ENCODE data around the gene PRDM16. TPM values are rescaled to one million over a fixed set of nuclear protein-coding genes. Genes with fewer than 3 reads are reported as not detected.

PRDM16 gene
- total RNA-seq, 1 donor: 6.5 TPM

GRCh38 chr1:3105167-3105863, 36.3 kb downstream of the PRDM16 start:
- no peaks in the 10 kb centered on the region for H3K9me3 ChIP-seq (ENCODE audit: low read depth, low read length)
- H3K36me3 ChIP-seq (ENCODE audit: insufficient read depth, low read length): no peaks in the 10 kb centered on the region
- H3K4me1 ChIP-seq (ENCODE audit: insufficient read depth, low read length): no peaks in the 10 kb centered on the region
- DNase-seq (ENCODE audit: insufficient read length, low spot score, missing footprints): peak; percentile 94
- H3K4me3 ChIP-seq (ENCODE audit: insufficient read depth, low read length): no peak overlapping the region
- H3K27me3 ChIP-seq (ENCODE audit: insufficient read depth, low read length): no peaks in the 10 kb centered on the region
- TF ChIP-seq CTCF (IDR thresholded peaks at IDR 0.05; ENCODE audit: extremely low read depth, low read depth, low read length): no peak
- H3K4me2 ChIP-seq (ENCODE audit: insufficient read depth, low read length): no peak overlapping the region
- no peaks in the 10 kb centered on the region for H3K79me2 ChIP-seq (ENCODE audit: insufficient read depth, low read length)
- no peak overlapping the region for H3K27ac ChIP-seq (ENCODE audit: low read depth, low read length)
- H2AFZ ChIP-seq (ENCODE audit: low read length): no peak overlapping the region
- peaks cover 8% of the 10 kb centered on the region for H4K20me1 ChIP-seq (ENCODE audit: insufficient read depth, low read length)

GRCh38 chr1:3106216-3106615, 37.2 kb downstream of the PRDM16 start:
- H3K4me2 ChIP-seq (ENCODE audit: insufficient read depth, low read length): no peak overlapping the region
- no peaks in the 10 kb centered on the region for H3K36me3 ChIP-seq (ENCODE audit: insufficient read depth, low read length)
- H4K20me1 ChIP-seq (ENCODE audit: insufficient read depth, low read length): peaks cover 8% of the 10 kb centered on the region
- H3K79me2 ChIP-seq (ENCODE audit: insufficient read depth, low read length): no peaks in the 10 kb centered on the region
- H3K4me3 ChIP-seq (ENCODE audit: insufficient read depth, low read length): no peak overlapping the region
- no peaks in the 10 kb centered on the region for H3K9me3 ChIP-seq (ENCODE audit: low read depth, low read length)
- H3K27ac ChIP-seq (ENCODE audit: low read depth, low read length): no peak overlapping the region
- no peak for DNase-seq (ENCODE audit: insufficient read length, low spot score, missing footprints)
- H3K27me3 ChIP-seq (ENCODE audit: insufficient read depth, low read length): no peaks in the 10 kb centered on the region
- no peak for TF ChIP-seq CTCF (IDR thresholded peaks at IDR 0.05; ENCODE audit: extremely low read depth, low read depth, low read length)
- H2AFZ ChIP-seq (ENCODE audit: low read length): no peak overlapping the region
- H3K4me1 ChIP-seq (ENCODE audit: insufficient read depth, low read length): no peaks in the 10 kb centered on the region

- Histone ChIP-seq H3K27me3 (ENCODE audit: insufficient read depth, low read length) (no peaks in the 10 kb centered on the region), H3K79me2 (ENCODE audit: insufficient read depth, low read length) (no peaks in the 10 kb centered on the region), H3K4me3 (ENCODE audit: insufficient read depth, low read length) (no peak overlapping the region), H3K36me3 (ENCODE audit: insufficient read depth, low read length) (no peaks in the 10 kb centered on the region), H3K4me2 (ENCODE audit: insufficient read depth, low read length) (no peak overlapping the region), H3K9me3 (ENCODE audit: low read depth, low read length) (no peaks in the 10 kb centered on the region), H3K4me1 (ENCODE audit: insufficient read depth, low read length) (no peaks in the 10 kb centered on the region), H4K20me1 (ENCODE audit: insufficient read depth, low read length) (peaks cover 5% of the 10 kb centered on the region), H2AFZ (ENCODE audit: low read length) (no peak overlapping the region), H3K27ac (ENCODE audit: low read depth, low read length) (no peak overlapping the region)
- no peak for DNase-seq (ENCODE audit: insufficient read length, low spot score, missing footprints)
- TF ChIP-seq CTCF (IDR thresholded peaks at IDR 0.05; ENCODE audit: extremely low read depth, low read depth, low read length): no peak
These were observed 38.2 kb downstream of the PRDM16 start for GRCh38 chr1:3107201-3107600.

- H3K27me3 ChIP-seq (ENCODE audit: insufficient read depth, low read length): no peaks in the 10 kb centered on the region
- no peak for TF ChIP-seq CTCF (IDR thresholded peaks at IDR 0.05; ENCODE audit: extremely low read depth, low read depth, low read length)
- no peak overlapping the region for H3K4me3 ChIP-seq (ENCODE audit: insufficient read depth, low read length)
- DNase-seq (ENCODE audit: insufficient read length, low spot score, missing footprints): no peak
- H3K9me3 ChIP-seq (ENCODE audit: low read depth, low read length): no peaks in the 10 kb centered on the region
- no peaks in the 10 kb centered on the region for H3K36me3 ChIP-seq (ENCODE audit: insufficient read depth, low read length)
- no peak overlapping the region for H3K27ac ChIP-seq (ENCODE audit: low read depth, low read length)
- H3K79me2 ChIP-seq (ENCODE audit: insufficient read depth, low read length): no peaks in the 10 kb centered on the region
- peaks cover 5% of the 10 kb centered on the region for H4K20me1 ChIP-seq (ENCODE audit: insufficient read depth, low read length)
- no peak overlapping the region for H2AFZ ChIP-seq (ENCODE audit: low read length)
- peaks cover 3% of the 10 kb centered on the region for H3K4me1 ChIP-seq (ENCODE audit: insufficient read depth, low read length)
- no peak overlapping the region for H3K4me2 ChIP-seq (ENCODE audit: insufficient read depth, low read length)
These were observed 40.4 kb downstream of the PRDM16 start for GRCh38 chr1:3109355-3109754.

All from osteoblast (primary cell).